ENCODE data around the gene PITRM1. TPM values are rescaled to one million over a fixed set of nuclear protein-coding genes. Genes with fewer than 3 reads are reported as not detected.

PITRM1 gene
- total RNA-seq, 1 donor from 2014 or later: 47.6 TPM

DNA sequence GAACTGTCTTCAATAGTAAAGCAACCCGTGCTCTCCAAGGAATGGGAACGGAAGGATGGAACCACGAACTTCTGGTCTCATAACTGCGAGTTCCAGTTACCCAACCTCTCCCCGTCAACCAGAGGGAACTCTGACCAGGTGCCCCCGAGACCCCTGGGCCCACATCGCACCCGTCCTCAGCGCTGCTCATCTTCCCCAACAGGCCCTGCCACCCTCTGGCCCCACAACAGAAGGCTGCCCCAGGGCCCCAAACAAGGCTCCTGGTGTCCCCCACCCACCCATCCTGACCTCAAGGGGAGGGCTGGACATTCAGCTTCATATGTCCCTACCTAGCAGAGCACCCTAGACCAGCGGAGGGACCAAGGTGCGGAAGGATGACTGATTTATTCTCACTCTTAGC, 22.7 kb downstream of the PITRM1 start:
- peaks cover 25% of the 10 kb centered on the region for H3K36me3 Mint-ChIP-seq (ENCODE audit: insufficient read depth)
- TF ChIP-seq, protein P1, sequence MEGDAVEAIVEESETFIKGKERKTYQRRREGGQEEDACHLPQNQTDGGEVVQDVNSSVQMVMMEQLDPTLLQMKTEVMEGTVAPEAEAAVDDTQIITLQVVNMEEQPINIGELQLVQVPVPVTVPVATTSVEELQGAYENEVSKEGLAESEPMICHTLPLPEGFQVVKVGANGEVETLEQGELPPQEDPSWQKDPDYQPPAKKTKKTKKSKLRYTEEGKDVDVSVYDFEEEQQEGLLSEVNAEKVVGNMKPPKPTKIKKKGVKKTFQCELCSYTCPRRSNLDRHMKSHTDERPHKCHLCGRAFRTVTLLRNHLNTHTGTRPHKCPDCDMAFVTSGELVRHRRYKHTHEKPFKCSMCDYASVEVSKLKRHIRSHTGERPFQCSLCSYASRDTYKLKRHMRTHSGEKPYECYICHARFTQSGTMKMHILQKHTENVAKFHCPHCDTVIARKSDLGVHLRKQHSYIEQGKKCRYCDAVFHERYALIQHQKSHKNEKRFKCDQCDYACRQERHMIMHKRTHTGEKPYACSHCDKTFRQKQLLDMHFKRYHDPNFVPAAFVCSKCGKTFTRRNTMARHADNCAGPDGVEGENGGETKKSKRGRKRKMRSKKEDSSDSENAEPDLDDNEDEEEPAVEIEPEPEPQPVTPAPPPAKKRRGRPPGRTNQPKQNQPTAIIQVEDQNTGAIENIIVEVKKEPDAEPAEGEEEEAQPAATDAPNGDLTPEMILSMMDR (IDR thresholded peaks at IDR 0.05; ENCODE audit: unreplicated experiment): no peak
- no peaks in the 10 kb centered on the region for H3K4me1 Mint-ChIP-seq (ENCODE audit: low read depth)
- no peak overlapping the region for H3K4me3 Mint-ChIP-seq (ENCODE audit: low read depth)
- DNase-seq (ENCODE audit: low spot score, unreplicated experiment): no peak
- no peak overlapping the region for H3K27ac Mint-ChIP-seq
- no peaks in the 10 kb centered on the region for H3K27me3 Mint-ChIP-seq
- no peaks in the 10 kb centered on the region for H3K9me3 Mint-ChIP-seq (ENCODE audit: low read depth)

DNA sequence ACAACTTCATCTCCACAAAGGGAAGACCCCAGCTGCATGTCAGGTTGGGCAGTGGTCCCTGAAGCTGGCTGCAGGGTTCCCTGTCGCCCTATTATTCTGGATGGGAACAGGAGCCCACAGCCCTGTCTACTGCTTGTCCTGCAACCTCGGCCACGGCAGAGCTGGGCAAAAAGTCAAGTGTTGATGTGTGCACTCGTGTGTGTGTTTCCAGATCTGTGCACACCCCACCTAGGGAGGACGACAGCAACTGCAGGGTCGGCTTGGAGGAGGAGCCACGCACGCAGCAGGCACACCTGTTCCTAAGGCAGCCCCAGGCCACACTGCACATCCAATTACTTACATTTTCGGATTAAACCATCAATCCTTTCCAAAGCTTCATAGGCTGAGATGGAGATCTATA, 23.6 kb downstream of the PITRM1 start:
- Mint-ChIP-seq H3K36me3 (ENCODE audit: insufficient read depth) (peaks cover 23% of the 10 kb centered on the region), H3K27me3 (no peaks in the 10 kb centered on the region), H3K4me3 (ENCODE audit: low read depth) (no peak overlapping the region), H3K9me3 (ENCODE audit: low read depth) (no peaks in the 10 kb centered on the region), H3K4me1 (ENCODE audit: low read depth) (no peaks in the 10 kb centered on the region), H3K27ac (no peak overlapping the region)
- TF ChIP-seq, protein P1 (IDR thresholded peaks at IDR 0.05; ENCODE audit: unreplicated experiment): no peak
- no peak for DNase-seq (ENCODE audit: low spot score, unreplicated experiment)

DNA sequence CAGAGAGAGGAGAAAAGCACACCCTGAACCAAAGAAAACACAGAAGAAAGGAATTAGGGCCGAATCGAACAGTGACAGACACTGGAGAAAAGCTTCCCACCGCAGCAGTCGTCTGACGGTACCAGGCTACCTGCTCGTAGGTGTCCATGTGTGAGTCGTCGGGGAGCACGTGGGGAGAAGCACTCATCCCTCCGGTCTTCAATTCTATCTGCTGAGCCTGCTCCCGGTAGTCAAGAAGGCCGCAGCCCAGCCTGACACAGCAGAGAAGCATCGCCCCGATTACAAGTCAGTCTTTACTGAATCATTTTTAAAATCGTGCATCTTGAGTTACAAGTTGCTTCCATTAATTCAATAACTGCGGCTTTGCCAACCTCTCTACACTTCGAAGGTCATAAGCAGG, 24.5 kb downstream of the PITRM1 start:
- peaks cover 21% of the 10 kb centered on the region for H3K36me3 Mint-ChIP-seq (ENCODE audit: insufficient read depth)
- H3K4me3 Mint-ChIP-seq (ENCODE audit: low read depth): no peak overlapping the region
- H3K27me3 Mint-ChIP-seq: no peaks in the 10 kb centered on the region
- DNase-seq (ENCODE audit: low spot score, unreplicated experiment): no peak
- no peaks in the 10 kb centered on the region for H3K4me1 Mint-ChIP-seq (ENCODE audit: low read depth)
- TF ChIP-seq, protein P1 (IDR thresholded peaks at IDR 0.05; ENCODE audit: unreplicated experiment): no peak
- H3K9me3 Mint-ChIP-seq (ENCODE audit: low read depth): no peaks in the 10 kb centered on the region
- H3K27ac Mint-ChIP-seq: no peak overlapping the region

DNA sequence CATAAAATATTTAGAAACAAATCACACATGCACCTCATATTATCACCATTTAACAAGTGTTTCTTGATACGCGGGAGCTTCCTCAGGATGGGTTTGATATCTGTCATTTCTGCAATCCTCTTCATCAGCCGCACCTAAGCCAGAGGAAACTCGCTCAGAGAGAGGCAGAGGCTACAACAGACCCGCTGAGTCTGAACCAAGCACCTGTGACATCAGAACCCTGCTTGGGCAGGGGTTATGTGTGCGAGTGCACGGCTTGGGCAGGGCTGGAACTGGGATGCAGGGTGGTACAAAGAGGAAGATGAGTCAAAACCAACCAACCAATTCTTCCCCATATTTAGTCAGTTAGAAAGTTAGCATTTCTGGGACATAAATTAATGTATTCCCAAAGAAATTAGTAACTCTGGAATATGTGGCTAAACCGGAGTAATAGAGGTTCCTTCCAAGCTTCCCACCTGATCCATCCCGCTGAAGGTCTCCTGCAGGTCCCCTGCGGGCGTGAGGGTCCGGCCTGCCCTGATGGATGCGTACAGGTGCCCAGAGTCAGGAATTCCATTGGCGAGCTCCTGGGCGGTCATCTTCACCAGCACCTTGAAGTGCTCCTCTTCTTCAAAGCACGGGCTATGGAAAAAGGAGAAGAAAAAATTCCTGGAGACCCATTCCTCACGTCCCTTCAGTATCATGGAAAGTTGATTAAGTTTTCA, 25.3 kb downstream of the PITRM1 start:
- Mint-ChIP-seq H3K27ac (no peak overlapping the region), H3K36me3 (ENCODE audit: insufficient read depth) (peaks cover 23% of the 10 kb centered on the region), H3K27me3 (no peaks in the 10 kb centered on the region), H3K4me1 (ENCODE audit: low read depth) (no peaks in the 10 kb centered on the region), H3K4me3 (ENCODE audit: low read depth) (no peak overlapping the region), H3K9me3 (ENCODE audit: low read depth) (no peaks in the 10 kb centered on the region)
- DNase-seq (ENCODE audit: low spot score, unreplicated experiment): no peak
- TF ChIP-seq, protein P1 (IDR thresholded peaks at IDR 0.05; ENCODE audit: unreplicated experiment): no peak

DNA sequence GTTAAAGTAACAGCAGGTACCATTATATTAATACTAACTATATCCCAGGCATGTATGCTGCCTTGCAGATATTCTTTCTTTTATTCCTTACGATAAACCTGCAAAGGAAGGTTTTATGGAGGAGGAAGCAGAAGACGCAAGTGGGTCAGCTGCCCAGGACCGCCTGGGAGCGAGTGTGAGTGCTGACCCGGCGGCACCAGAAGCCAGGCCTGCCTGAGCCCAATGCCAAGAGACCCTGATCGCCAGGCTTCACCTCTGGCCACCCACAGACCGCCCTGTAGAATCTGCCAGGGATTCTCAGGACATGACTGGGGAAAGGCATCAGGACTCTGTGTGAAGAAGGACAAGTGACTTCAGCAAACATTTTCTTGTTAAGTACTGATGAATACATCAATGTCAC, 26.3 kb downstream of the PITRM1 start:
- H3K4me1 Mint-ChIP-seq (ENCODE audit: low read depth): no peaks in the 10 kb centered on the region
- H3K27ac Mint-ChIP-seq: no peak overlapping the region
- peaks cover 27% of the 10 kb centered on the region for H3K36me3 Mint-ChIP-seq (ENCODE audit: insufficient read depth)
- H3K9me3 Mint-ChIP-seq (ENCODE audit: low read depth): no peaks in the 10 kb centered on the region
- H3K4me3 Mint-ChIP-seq (ENCODE audit: low read depth): no peak overlapping the region
- H3K27me3 Mint-ChIP-seq: no peaks in the 10 kb centered on the region
- TF ChIP-seq, protein P1 (IDR thresholded peaks at IDR 0.05; ENCODE audit: unreplicated experiment): no peak
- DNase-seq (ENCODE audit: low spot score, unreplicated experiment): no peak
